C4-2B (cell line): ENCODE results near the gene TTYH3.

Experiments
- ZFX ChIP-seq: fragments of 450-650 bp; IDR thresholded peaks from 2 replicates; pipeline ENCODE4 v1.6.1; 2017
- TF ChIP-seq, protein P1 (sequence below): fragments of 450-650 bp; conservative IDR thresholded peaks from 2 replicates; pipeline ENCODE4 v1.5.1; 2017; ENCODE audit warnings: mild to moderate bottlenecking

DNA sequence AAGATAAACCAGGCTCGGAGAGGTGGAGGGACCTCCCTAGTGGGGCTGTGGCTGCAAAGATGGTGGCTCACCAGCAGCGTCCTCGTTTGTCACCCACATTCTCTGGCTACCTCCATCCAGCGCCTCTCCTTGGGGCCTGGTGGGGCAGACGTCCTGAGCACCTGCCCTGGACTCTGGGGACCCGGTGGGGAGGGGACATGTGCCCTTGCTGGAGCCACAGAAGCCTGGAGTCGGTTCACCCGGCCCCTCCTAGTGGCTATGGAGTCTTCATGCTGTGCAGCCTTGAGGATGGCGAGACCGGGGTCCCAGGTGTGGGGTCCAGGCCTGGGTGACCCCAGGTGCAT, 14.5 kb downstream of the TTYH3 start:
- TF ChIP-seq, protein P1, sequence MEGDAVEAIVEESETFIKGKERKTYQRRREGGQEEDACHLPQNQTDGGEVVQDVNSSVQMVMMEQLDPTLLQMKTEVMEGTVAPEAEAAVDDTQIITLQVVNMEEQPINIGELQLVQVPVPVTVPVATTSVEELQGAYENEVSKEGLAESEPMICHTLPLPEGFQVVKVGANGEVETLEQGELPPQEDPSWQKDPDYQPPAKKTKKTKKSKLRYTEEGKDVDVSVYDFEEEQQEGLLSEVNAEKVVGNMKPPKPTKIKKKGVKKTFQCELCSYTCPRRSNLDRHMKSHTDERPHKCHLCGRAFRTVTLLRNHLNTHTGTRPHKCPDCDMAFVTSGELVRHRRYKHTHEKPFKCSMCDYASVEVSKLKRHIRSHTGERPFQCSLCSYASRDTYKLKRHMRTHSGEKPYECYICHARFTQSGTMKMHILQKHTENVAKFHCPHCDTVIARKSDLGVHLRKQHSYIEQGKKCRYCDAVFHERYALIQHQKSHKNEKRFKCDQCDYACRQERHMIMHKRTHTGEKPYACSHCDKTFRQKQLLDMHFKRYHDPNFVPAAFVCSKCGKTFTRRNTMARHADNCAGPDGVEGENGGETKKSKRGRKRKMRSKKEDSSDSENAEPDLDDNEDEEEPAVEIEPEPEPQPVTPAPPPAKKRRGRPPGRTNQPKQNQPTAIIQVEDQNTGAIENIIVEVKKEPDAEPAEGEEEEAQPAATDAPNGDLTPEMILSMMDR = no peak
- TF ChIP-seq ZFX = no peak
